NOMO-1 treated with DMSO at 0.1 percent for 48 hours (cell line): ENCODE data around the gene LSR.
A peak's percentile ranks its signal among the peaks of the same experiment; 100 is the strongest.

Source experiments
- DNase-seq: peaks from one replicate; lab custom pipeline; 2025; ENCODE audit not compliant: unreplicated experiment; lab: John Stamatoyannopoulos, UW

LSR gene

DNA sequence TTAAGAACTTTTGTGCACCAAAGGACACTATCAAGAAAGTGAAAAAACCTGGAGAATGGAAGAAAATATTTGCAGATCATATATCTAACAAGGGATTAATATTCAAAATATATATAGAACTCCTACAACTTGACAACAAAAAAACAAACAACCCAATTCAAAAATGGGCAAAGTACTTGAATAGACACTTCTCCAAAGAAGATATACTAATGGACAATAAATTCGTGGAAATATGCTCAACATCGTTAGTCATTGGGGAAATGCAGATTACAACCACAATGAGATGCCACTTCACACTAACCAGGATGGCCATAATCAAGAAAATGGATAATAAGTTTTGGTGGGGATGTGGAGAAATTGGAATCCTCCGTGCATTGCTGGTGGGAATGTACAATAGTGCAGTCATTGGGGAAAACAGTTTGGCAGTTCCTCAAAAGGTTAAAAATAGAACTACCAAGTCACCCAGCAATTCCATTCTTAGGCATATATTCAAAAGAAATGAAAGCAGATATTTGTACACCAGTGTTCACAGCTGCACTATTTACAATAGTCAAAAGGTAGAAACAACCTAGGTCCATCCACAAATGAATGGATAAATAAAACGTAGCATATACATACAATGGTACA is 2.2 kb upstream of the LSR start:
- DNase-seq: no peak

GRCh38 chr19:35247526-35248309 is 1.1 kb upstream of the LSR start:
- no peak for DNase-seq

- DNase-seq: no peak
Observed at GRCh38 chr19:35249146-35249847, 495 bp downstream of the LSR start.

DNA sequence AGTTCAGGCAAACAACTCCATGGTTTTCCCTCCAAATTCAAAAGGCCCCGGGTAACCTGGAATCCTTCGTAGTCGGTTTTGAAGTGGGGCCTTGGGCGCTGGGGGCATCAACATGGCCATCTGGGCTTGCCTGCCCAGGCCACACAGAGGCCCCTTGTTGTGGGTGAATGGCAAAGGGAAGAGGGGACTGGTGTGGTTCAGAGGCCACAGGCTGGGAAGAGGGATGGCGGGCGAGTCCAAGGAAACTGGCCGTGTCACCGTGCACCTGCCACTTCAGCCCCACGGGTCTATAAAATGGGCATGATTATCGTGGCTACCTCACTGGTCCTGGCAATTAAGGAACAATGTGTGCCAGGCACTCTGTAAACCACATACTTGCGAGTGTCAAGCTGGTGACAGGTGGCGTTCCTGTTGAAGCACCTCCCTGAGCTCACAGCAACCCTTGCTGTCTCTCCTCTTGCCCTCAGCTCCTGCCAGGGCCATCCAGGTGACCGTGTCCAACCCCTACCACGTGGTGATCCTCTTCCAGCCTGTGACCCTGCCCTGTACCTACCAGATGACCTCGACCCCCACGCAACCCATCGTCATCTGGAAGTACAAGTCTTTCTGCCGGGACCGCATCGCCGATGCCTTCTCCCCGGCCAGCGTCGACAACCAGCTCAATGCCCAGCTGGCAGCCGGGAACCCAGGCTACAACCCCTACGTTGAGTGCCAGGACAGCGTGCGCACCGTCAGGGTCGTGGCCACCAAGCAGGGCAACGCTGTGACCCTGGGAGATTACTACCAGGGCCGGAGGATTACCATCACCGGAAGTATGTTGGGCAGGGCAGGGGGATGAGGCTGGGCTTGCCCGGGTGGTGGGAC is 1.3 kb downstream of the LSR start:
- DNase-seq: no peak

DNA sequence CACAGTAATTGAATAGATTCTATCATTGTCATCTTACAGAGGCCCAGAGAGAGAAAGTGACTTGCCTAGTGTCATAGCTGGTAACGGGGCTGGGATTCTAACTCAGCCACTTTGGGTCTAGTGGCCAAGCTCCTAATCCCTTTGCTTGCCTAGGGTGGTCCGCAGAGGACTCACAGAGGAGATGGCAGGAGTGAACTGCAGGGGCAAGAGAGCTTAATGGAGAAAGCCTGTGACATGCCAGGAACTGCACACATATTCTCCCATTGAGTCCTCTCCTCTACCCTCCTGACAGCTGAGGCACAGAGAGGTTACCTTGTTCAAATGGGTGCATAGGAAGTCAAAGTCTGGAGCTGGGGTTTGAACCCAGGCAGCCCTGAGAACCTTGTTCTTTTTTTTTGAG is 2.7 kb downstream of the LSR start:
- no peak for DNase-seq

DNA sequence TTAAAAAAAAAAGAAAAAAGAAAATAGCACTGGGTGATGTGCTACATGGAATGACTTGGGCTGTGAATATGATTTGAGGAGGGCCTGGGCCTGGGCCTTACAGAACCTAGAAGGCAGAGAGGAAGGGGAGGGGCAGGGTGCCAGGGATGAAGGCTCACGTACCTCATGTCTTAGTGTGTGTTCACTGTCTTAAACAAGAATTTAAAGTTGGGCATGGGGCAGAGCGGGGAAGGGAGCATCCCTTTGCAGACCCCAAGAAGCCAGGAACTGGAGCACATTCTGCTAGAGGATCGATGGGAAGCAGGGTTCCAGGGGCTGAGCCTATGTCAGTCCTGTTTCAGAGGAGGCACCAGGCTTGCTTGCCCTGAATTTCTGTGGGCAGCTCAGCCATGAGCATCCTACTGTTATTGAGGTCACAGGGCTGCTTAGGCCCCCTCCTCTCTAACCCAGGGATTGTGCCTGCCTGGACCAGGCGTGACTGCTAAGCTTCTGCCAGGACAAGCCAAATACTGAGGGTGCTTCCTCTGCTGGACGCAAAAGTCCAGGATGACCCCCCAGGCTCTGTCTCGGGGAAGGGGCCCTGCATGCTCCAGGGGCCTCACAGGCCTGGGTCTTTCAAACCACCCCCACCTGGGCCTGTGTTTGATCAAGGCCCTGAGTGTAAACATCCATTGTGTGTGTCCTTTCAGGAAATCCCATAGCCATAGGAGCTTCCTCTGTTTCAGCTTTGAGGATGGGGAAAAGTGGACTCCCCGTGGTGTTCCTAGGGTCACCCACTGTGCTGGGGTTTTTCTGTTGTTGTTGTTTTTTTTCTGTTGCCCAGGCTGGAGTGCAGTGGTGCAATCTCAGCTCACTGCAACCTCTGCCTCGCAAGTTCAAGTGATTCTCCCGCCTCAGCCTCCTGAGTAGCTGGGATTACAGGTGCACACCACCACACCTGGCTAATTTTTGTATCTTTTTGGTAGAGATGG is 4.8 kb downstream of the LSR start:
- DNase-seq: no peak

GRCh38 chr19:35254341-35255297 is 5.8 kb downstream of the LSR start:
- no peak for DNase-seq

- DNase-seq: no peak
Observed at GRCh38 chr19:35256566-35256965, 7.8 kb downstream of the LSR start.

DNA sequence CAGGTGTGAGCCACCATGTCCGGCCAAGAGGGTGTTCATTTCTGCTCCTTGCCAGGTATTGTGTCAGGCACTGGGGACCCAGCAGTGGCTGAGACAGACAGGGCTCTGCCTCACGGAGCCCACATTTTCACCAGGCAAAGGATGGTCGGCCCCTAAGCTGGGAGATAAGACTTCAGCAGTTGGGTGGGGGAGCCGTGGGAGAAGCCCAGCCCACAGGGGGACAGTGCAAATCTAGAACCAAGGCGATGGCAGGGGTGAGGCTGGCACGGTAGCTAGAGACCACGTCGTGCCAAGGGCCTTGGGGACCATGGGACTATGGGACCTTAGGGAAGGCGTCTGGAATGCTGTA is 8.3 kb downstream of the LSR start:
- no peak for DNase-seq

GRCh38 chr19:35260694-35261304 is 12.0 kb downstream of the LSR start:
- no peak for DNase-seq

- DNase-seq: no peak
Observed at GRCh38 chr19:35261356-35262100, 12.7 kb downstream of the LSR start.

DNA sequence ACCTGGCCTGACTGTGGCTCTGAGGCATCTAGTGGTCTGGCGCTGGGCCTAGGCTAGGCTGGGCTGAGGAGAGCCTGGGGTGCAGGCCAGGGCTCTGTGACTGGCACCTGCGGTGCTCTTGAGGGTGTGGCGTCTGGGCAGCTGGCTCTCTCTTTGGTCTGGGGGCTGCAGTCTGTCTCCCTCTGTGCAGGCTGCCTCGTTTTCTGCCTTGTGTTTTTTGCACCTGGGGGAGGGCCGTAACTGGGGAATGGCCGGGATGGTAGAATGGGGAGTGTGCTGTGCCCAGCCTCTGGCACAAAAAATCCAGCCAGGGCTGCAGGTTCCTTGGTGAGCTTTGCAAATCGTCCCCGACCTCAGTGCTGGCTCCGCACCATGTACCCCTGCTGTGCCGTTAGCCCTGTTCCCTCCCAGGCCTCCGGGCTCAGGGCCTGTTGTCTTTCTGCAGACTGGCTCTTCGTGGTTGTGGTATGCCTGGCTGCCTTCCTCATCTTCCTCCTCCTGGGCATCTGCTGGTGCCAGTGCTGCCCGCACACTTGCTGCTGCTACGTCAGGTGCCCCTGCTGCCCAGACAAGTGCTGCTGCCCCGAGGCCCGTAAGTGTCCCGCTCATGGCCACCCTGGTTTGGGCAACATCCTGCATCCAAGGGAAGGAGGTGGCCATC is 13.4 kb downstream of the LSR start:
- no peak for DNase-seq

GRCh38 chr19:35264268-35265125 is 15.7 kb downstream of the LSR start:
- DNase-seq: peak; percentile 15

- DNase-seq: no peak
Observed at GRCh38 chr19:35265126-35265899, 16.5 kb downstream of the LSR start.

GRCh38 chr19:35265900-35266519 is 17.2 kb downstream of the LSR start:
- no peak for DNase-seq
